Breast epithelium (tissue), 4 donors: ENCODE measurements around the gene MAB21L2. TPM values are rescaled to one million over a fixed set of nuclear protein-coding genes. Genes with fewer than 3 reads are reported as not detected.

ENCODE experiments used
- DNase-seq, 2 donors: peaks; one replicate each; pipeline ENCODE4 v3.0.0-alpha.2; 2019; ENCODE audit warnings: low spot score in 2 of 2
- H3K27ac ChIP-seq, 2 donors: fragments of 200-600 bp; sonication (generic) in 1 of 2; one replicate each; pipeline ENCODE4 v1.5.1; 2016 to 2019; ENCODE audit warnings: mild to moderate bottlenecking in 1 of 2
- H3K27me3 ChIP-seq, 2 donors: fragments of 200-600 bp; sonication (generic) in 1 of 2; one replicate each; pipeline versions ENCODE4 v1.5.1 to v1.6.0; 2017 to 2019; ENCODE audit warnings: control low read depth in 1 of 2, mild to moderate bottlenecking in 1 of 2
- H3K36me3 ChIP-seq: fragments of 200-600 bp; one replicate; pipeline ENCODE4 v1.5.1; 2019
- H3K4me1 ChIP-seq, 2 donors: fragments of 200-600 bp; sonication (generic); one replicate each; pipeline ENCODE4 v1.5.1; 2016 to 2019; ENCODE audit warnings: control low read depth in 1 of 2
- H3K4me3 ChIP-seq, 3 donors: fragments of 200-600 bp; sonication (generic); 1 replicate in 2 of 3; 2 replicates in 1 of 3; pipeline ENCODE4 v1.5.1; 2016 to 2019; ENCODE audit warnings: mild to moderate bottlenecking in 3 of 3, moderate library complexity in 2 of 3
- H3K9me3 ChIP-seq, 2 donors: fragments of 200-600 bp; sonication (generic) in 1 of 2; one replicate each; pipeline ENCODE4 v1.5.1; 2016 to 2019; ENCODE audit warnings: control low read depth in 1 of 2
- POLR2A ChIP-seq: fragments of 450-650 bp; IDR thresholded peaks from one replicate; pipeline ENCODE4 v1.6.1; 2016; ENCODE audit warnings: antibody characterized with exemption, mild to moderate bottlenecking, moderate library complexity
- POLR2AphosphoS5 ChIP-seq, 3 donors: sonication (generic); formaldehyde crosslinking; IDR thresholded peaks; one replicate each; pipeline ENCODE4 v1.6.1; 2017; ENCODE audit warnings: antibody characterized with exemption in 3 of 3
- intact Hi-C: fragments of 100-400 bp; cut with DNase I; formaldehyde crosslinking; loops from one replicate; pipeline ENCODE4 v1.15.1; 2023; ENCODE audit warnings: low total_unique reads
- total RNA-seq, 3 donors: library from RNA; depleted of rRNA; stranded (reverse); fragments of >200 nt; gene quantifications; one replicate each; pipeline ENCODE4 v1.1.0, GENCODE V29; 2016
- TF ChIP-seq, protein P1 (sequence below), 3 donors: fragments of 450-650 bp; IDR thresholded peaks; one replicate each; pipeline ENCODE4 v1.5.1; 2016 to 2017; ENCODE audit warnings: antibody characterized with exemption in 3 of 3, mild to moderate bottlenecking in 3 of 3, moderate library complexity in 3 of 3

MAB21L2 gene
- total RNA-seq, 3 donors from 2014 or later, result 0.15 TPM; not detected in 2

DNA sequence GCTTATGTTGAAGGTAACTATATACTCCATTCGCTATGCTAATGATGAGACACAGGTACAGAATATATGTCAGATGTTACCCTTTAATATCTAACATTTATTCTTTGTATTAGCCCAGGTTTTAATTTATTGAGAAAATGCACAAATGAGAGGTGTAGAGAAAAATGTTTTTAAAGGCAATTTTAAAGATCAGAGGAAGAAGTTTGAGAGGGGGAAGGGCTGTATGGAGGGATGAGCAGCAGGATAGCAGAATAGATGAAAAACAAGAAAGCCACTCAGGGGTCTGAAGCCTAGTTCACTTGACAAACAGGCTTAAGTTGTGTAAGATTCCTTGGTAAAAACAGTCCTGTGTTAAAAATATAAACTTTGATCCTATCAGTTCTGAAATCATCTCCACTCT lies 3.7 kb downstream of the MAB21L2 start:
- intact Hi-C loops, result no loop called here
- Histone ChIP-seq H3K4me1 (no peaks in the 10 kb centered on the region), H3K9me3 (no peaks in the 10 kb centered on the region), H3K27me3 (no peaks in the 10 kb centered on the region), H3K4me3 (no peak overlapping the region), H3K27ac (no peak overlapping the region), H3K36me3 (no peaks in the 10 kb centered on the region)
- DNase-seq, result no peak
- TF ChIP-seq, protein P1, sequence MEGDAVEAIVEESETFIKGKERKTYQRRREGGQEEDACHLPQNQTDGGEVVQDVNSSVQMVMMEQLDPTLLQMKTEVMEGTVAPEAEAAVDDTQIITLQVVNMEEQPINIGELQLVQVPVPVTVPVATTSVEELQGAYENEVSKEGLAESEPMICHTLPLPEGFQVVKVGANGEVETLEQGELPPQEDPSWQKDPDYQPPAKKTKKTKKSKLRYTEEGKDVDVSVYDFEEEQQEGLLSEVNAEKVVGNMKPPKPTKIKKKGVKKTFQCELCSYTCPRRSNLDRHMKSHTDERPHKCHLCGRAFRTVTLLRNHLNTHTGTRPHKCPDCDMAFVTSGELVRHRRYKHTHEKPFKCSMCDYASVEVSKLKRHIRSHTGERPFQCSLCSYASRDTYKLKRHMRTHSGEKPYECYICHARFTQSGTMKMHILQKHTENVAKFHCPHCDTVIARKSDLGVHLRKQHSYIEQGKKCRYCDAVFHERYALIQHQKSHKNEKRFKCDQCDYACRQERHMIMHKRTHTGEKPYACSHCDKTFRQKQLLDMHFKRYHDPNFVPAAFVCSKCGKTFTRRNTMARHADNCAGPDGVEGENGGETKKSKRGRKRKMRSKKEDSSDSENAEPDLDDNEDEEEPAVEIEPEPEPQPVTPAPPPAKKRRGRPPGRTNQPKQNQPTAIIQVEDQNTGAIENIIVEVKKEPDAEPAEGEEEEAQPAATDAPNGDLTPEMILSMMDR (IDR thresholded peaks at IDR 0.05), result no peak
- TF ChIP-seq POLR2AphosphoS5 (IDR thresholded peaks at IDR 0.05) (no peak), POLR2A (no peak)

DNA sequence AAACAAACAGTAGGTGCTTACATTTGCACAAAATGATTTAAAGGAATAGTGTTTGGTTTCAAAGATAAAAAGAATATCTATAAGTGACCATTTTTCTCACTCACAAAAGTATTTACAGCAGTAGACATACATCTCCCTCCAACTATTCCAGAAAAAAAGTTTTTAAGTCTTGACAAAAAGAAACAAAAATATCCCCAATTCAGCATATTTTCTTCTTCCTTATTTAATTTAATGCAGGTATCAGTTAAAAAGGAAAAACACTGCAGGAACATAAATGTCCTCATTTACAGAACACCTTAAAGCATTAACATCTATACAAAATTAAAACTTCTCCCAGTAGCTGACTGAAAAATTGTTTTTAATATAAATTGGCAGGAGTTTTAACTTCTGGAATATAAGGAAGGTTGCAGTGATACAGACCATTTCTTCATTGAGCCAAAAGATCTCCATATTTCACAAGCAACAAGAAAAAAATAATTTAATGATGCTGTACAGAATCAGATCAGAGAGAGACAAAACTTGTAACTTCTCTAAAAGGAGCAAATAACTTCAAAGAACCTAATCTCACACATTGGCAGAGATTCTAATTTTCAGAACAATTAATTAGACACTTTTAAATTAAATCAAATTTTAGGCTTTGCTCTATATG lies 4.3 kb downstream of the MAB21L2 start:
- Histone ChIP-seq H3K27me3 (no peaks in the 10 kb centered on the region), H3K27ac (no peak overlapping the region), H3K9me3 (no peaks in the 10 kb centered on the region), H3K4me3 (no peak overlapping the region), H3K4me1 (no peaks in the 10 kb centered on the region), H3K36me3 (no peaks in the 10 kb centered on the region)
- intact Hi-C loops, result no loop called here
- TF ChIP-seq, protein P1 (IDR thresholded peaks at IDR 0.05), result no peak
- TF ChIP-seq POLR2A (no peak), POLR2AphosphoS5 (IDR thresholded peaks at IDR 0.05) (no peak)
- DNase-seq, result no peak

DNA sequence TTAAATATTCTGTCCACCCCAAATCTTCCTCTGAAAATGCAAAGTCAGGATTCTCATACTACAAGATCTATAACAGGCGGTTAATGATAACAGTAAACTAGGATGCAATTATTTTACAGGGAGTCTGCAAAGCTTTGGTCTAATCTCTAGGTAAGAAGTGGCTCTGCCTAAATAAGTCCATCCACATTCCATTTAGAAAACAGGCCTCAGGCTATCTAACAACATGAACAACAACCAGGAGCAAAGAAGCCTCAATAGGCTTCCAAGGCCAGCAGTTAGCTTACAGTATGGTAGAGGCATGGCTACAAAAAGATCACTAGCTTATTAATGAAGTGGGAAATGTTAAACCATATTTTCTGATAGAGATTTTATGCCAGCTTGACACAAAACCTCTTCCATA lies 6.4 kb downstream of the MAB21L2 start:
- Histone ChIP-seq H3K27ac (no peak overlapping the region), H3K4me3 (no peak overlapping the region), H3K27me3 (no peaks in the 10 kb centered on the region), H3K4me1 (no peaks in the 10 kb centered on the region), H3K9me3 (no peaks in the 10 kb centered on the region), H3K36me3 (no peaks in the 10 kb centered on the region)
- intact Hi-C loops, result no loop called here
- TF ChIP-seq POLR2AphosphoS5 (IDR thresholded peaks at IDR 0.05) (no peak), POLR2A (no peak)
- TF ChIP-seq, protein P1 (IDR thresholded peaks at IDR 0.05), result no peak
- DNase-seq, result no peak

DNA sequence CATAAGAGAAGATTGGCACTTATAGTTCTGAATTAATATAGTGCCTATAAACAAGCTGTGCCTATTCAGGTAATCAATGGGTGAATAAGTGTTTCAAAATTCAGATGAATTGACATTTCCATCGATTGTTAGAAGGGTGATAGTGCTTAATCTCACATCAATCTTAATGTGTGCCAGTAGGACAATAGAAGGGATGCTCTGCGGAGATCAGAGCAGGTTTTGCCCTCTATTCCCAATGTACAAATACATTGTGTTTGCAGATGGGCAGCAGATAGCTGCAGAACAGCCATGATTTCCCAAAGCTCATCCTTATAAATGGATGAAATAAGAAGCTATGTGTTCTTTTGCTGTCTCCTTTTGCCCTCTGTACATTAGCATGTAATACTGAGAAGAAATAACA lies 7.2 kb downstream of the MAB21L2 start:
- Histone ChIP-seq H3K27ac (no peak overlapping the region), H3K9me3 (no peaks in the 10 kb centered on the region), H3K36me3 (no peaks in the 10 kb centered on the region), H3K4me3 (no peak overlapping the region), H3K27me3 (no peaks in the 10 kb centered on the region), H3K4me1 (no peaks in the 10 kb centered on the region)
- DNase-seq, result no peak
- TF ChIP-seq POLR2AphosphoS5 (IDR thresholded peaks at IDR 0.05), result no peak
- TF ChIP-seq POLR2A, result no peak
- TF ChIP-seq, protein P1 (IDR thresholded peaks at IDR 0.05), result no peak
- intact Hi-C loops, result no loop called here

DNA sequence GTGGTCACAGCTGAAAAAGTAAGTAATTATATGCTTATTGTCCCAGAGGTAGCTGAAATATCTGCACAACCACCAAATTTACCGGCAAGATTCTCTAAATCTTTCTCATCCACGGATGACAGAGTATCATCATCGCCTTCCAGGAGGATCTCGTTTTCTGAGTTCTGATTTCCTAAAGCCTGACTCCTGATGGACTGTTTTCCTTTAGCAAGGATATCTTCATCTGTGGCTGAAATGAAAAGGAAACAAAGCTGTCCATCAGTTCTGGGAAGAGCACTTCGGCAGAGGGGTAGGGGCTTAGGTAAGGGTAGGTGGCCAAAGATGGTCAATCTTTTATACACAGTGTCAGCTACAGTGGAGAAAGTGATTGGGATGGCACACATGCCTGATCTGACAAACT lies 8.7 kb downstream of the MAB21L2 start:
- intact Hi-C loops, result loop anchor here (5.0 kb wide), 1 partner anchor 192 kb away; no protein-coding TSS in a partner anchor
- no peaks in the 10 kb centered on the region for H3K9me3 ChIP-seq
- H3K36me3 ChIP-seq, result no peaks in the 10 kb centered on the region
- no peak for TF ChIP-seq POLR2AphosphoS5 (IDR thresholded peaks at IDR 0.05)
- TF ChIP-seq POLR2A, result no peak
- TF ChIP-seq, protein P1 (IDR thresholded peaks at IDR 0.05), result no peak
- no peak overlapping the region for H3K4me3 ChIP-seq
- H3K4me1 ChIP-seq, result no peaks in the 10 kb centered on the region
- H3K27ac ChIP-seq, result no peak overlapping the region
- no peaks in the 10 kb centered on the region for H3K27me3 ChIP-seq
- no peak for DNase-seq
